Stromal cell of bone marrow (primary cell): ENCODE results near the gene TMEM30B.
A peak's percentile ranks its signal among the peaks of the same experiment; 100 is the strongest.
"Not testable (repeated sequence)": the region's sequence is repeated elsewhere in the genome, so short reads cannot be mapped to it uniquely, and the experiment has no call there.

Experiments used
- DNase-seq: peaks from one replicate; pipeline ENCODE4 v3.0.0-alpha.2; 2012; ENCODE audit warnings: low read depth

TMEM30B gene

DNA sequence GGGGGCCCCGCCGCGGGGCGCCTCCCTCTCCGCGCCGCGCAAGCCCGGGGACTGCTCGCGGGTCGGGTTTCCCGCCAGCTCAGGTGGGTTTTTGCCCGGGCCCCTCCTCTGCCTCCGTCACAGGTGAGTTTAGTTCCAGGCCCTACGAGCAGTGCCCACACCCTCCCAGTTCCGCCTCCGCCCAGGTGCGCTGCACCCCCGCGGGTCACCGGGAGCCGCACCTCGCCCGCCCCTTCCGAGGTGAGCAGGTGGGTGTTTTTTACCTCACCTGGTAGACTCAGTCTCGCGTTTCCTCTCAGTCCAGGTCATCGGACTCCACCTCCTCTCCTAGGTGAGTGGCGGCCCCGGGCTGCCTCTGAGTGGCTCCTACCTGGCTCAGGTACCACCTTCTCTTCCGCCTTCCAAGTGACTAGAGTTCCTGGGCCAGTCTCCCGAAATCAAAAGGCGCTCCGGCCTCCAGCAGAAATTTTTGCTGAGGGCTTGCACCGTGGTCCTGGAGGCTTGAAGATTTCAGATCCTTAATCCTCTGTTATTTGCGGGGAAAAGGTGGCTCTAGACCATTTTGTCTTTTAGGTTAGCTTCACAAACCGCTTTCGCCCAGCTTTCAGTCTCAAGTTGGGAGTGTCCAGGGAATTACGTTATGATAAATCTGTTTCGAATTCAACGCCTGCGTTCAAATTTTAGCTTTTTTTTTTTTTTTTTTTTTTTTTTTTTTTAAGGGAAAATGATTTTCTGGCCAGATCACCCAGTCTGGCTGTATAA is at the start of gene TMEM30B:
TSS of gene TMEM30B (minus strand) at position 153 of the 762 bp plus-strand sequence. CDS start 191 bp downstream, outside the sequence.
- DNase-seq = no peak

- DNase-seq = no peak
Measured at GRCh38 chr14:61330511-61330910, 49.4 kb upstream of the TMEM30B start.

DNA sequence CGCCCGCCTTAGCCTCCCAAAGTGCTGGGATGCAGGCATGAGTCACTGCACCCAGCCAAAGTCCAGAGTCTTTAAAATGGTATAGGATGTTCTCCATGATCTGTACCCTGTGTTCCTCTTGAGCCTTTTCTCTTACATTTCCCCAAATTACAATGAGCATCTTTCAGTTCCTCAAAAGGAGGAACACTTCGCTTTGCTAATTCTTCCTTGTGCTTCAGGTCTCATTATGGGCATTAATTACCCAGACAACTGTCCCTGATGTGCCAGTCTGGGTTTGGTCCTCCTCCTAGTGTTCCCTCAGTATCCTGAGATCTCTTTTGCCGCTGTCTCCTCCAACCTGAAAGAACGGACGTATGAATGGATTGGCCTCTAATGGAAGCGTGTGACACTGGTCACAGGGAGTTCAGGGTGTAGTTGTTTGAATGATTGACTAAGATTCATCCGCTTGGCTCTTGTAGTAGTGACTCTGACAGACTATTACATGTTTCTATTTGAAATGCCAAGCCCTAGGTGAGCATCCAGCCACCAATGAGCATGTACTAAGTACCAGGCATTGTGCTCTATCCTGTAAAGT is 48.4 kb upstream of the TMEM30B start:
- DNase-seq = no peak

- DNase-seq = no peak
Measured at GRCh38 chr14:61328626-61329262, 47.6 kb upstream of the TMEM30B start.

DNA sequence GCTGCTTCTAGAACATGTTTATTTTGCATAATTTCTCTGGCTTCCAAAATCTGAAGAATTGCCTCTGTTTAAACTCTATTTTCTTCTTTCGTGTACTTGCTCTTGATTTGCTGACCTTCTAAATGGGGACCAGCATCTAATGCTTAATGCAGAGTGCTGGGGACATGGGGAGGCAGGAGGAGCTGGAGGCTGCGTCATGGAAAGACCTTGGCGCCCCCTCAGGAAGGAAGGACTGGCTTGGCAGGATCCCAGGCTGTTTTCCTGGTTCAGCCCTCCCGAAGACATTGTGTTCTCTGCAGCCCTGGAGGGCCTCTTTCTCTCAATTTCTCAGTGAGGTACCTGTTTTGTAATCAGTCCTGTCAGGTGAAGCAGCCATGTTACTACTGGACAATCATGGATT is 45.7 kb upstream of the TMEM30B start:
- no peak for DNase-seq

- DNase-seq = no peak
Measured at GRCh38 chr14:61326146-61326545, 45.0 kb upstream of the TMEM30B start.

DNA sequence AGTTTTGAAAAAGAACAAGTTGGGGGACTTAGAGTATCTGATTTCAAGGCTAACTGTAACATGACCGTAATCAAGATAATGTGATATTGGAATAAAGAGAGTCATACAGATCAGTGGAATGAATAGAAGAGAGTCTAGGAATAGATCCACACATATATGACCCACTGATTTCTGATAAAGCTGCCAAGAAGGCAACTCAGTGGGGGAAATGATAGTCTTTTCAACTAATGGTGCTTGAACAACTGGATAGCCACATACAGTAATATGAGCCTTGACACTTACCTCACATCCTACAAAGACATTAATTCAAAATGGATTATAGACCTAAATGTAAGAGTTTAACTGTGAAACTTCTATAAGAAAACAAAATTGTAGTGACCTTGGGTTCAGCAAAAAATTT is 44.0 kb upstream of the TMEM30B start:
- no peak for DNase-seq

GRCh38 chr14:61323970-61324369 is 42.8 kb upstream of the TMEM30B start:
- DNase-seq = no peak

- no peak for DNase-seq
Measured at GRCh38 chr14:61322799-61323290, 41.7 kb upstream of the TMEM30B start.

GRCh38 chr14:61322011-61322798 is 41.1 kb upstream of the TMEM30B start:
- no peak for DNase-seq

DNA sequence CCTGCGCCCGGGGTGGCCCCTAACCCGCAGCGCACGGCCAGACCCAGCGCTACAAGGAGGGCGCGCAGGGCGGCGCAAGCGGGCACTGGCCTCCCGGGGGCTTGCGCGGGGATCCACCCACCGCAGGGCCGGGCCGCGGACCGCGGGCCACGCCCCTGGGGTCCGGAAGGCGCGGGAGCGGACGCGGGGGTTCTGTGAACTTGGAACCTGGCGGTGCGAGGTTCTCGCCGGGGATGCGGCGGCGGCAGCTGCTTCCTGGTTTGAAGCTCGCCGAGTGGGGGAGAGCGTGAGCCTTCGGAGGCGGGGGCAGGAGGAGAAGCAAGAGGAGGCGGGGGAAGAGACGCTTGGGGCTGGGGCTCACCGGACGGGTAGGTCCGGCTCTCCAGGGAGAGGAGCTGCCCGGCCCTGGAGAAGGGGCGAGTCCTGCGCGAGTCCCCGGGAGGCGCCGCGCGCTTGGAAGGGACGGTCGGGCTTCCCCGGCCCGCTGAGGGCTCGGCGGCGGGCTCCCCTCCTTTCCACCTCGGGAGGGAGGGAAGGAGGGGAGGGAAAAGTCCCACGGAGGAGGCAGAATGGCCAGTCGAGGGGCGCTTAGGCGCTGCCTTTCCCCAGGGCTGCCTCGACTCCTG is 40.4 kb upstream of the TMEM30B start, which contains the start of gene PRKCH:
TSS of gene PRKCH (plus strand) at position 195 of the 626 bp plus-strand sequence. CDS start 523 bp downstream, outside the sequence.
- DNase-seq = peak; percentile 8

- no peak for DNase-seq
Measured at GRCh38 chr14:61320806-61321384, 39.8 kb upstream of the TMEM30B start.

- DNase-seq = not testable (repeated sequence)
Measured at GRCh38 chr14:61320170-61320569, 39.0 kb upstream of the TMEM30B start.

DNA sequence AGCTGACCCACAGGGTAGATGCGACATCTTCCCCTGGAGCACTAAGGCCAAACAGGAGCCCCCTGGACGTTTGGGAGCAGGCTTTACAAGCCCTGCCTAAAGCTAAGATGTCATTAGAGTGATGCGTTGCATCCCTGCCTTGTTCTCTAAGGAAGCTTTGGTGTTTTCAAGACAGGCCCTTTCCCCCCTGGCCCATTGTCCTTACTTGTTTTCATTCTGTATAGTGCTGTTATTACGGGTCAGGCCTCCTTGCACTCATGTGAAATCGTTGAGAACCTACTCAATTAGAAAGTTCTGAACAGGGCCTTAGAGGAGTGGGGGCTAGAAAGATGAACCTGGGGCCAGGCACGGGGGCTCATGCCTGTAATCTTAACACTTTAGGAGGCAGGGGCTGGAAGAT is 38.6 kb upstream of the TMEM30B start:
- no peak for DNase-seq

GRCh38 chr14:61319086-61319485 is 37.9 kb upstream of the TMEM30B start:
- no peak for DNase-seq

- DNase-seq = no peak
Measured at GRCh38 chr14:61315313-61315712, 34.2 kb upstream of the TMEM30B start.

- DNase-seq = not testable (repeated sequence)
Measured at GRCh38 chr14:61308701-61309100, 27.6 kb upstream of the TMEM30B start.

DNA sequence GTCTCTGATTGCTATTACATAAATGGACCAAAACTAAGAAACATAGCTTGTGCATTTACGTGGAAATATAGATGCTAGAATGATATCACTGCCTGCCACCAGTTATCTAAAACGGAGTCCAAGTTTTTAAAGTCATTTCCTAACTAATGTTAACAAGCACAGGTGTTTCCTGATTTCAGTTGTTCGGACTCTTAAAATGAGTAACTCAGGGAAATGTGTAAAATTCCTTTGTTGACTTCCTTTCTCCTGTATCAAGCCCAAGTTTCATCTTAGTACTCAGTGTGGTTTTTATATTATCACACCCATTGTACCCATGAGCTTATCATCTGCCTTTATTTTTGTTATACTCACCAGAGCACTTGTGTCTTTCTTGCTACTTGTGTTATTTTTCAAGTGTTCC is 27.1 kb upstream of the TMEM30B start:
- DNase-seq = no peak

GRCh38 chr14:61304688-61305087 is 23.6 kb upstream of the TMEM30B start:
- DNase-seq = no peak

- no peak for DNase-seq
Measured at GRCh38 chr14:61300754-61301153, 19.6 kb upstream of the TMEM30B start.

DNA sequence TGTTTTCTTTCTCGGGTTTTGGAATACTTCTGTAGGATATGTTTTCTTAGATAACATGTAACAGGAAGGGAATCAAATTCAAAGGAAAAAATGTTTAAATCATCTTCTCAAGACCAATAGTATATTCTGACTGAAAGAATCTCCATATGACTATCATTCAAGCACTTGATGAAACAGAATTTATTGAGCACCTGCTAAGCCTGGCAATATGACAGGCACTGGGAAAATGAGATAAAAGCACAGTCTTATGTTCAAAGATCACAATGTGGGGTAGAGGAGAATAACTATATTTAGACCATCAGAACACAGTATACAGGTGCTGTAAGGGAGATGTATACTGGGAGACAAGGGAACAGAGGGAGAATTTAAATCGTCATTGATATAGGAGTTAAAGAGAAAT is 19.1 kb upstream of the TMEM30B start:
- DNase-seq = no peak
